Activated T-helper 17 cell treated with anti-CD3 and anti-CD28 coated beads, Interleukin-2, amount 50 U/mL, for 72 hours (primary cell): ENCODE measurements around the gene MRPS16. TPM values are rescaled to one million over a fixed set of nuclear protein-coding genes. Genes with fewer than 3 reads are reported as not detected.

Experiments used
- ATAC-seq: fragments of 150-1000 bp; cut with Tn5 transposase; replicated peaks from 2 replicates; pipeline ENCODE4 v1.10.0; 2021; ENCODE audit warnings: mild to moderate bottlenecking, moderate library complexity
- H3K27ac Mint-ChIP-seq: one replicate; pipeline ENCODE4 v1.8.0; 2022; ENCODE audit warnings: mixed read lengths
- H3K27me3 Mint-ChIP-seq: one replicate; pipeline ENCODE4 v1.8.0; 2022; ENCODE audit warnings: mixed read lengths
- H3K36me3 Mint-ChIP-seq: one replicate; pipeline ENCODE4 v1.8.0; 2022; ENCODE audit warnings: low read depth, mild to moderate bottlenecking, mixed read lengths
- H3K4me1 Mint-ChIP-seq: one replicate; pipeline ENCODE4 v1.8.0; 2022; ENCODE audit warnings: mixed read lengths
- H3K4me3 Mint-ChIP-seq: one replicate; pipeline ENCODE4 v1.8.0; 2022; ENCODE audit warnings: mild to moderate bottlenecking, mixed read lengths
- H3K9me3 Mint-ChIP-seq: one replicate; pipeline ENCODE4 v1.8.0; 2022; ENCODE audit warnings: mixed read lengths
- total RNA-seq, 2 donors: library from RNA; stranded (reverse); gene quantifications; one replicate each; pipeline ENCODE4 v1.2.3, GENCODE V29; 2022

The MRPS16 gene
- total RNA-seq, 2 donors from 2014 or later: 69.5 to 112 TPM

DNA sequence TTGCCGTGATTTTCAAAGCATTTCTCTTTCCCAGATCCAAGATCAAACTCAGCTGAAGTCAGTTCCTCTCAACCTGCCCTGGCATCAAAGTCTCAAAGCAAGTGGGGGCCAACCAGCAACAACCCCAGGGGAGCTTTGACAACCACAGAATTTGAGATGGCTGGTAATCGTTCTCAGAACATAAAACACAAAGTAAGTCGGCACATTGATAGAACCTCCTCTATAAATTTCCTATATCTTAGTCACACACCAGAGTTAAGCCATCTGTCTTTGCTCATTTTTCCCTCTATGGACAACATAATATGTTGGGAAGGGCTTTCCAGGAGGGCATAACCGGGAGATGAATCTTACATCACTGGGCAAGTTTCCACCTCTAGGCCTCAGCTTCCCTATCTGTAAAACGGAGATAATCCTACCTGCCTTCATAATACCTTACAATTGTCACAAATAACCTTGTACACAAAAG lies 4.2 kb downstream of the MRPS16 start:
- ATAC-seq: no peak
- H3K4me1 Mint-ChIP-seq: peaks cover 25% of the 10 kb centered on the region
- peak overlapping the region; percentile 88 for H3K27ac Mint-ChIP-seq
- no peaks in the 10 kb centered on the region for H3K9me3 Mint-ChIP-seq
- H3K4me3 Mint-ChIP-seq: peak overlapping the region; percentile 96
- no peaks in the 10 kb centered on the region for H3K27me3 Mint-ChIP-seq
- peaks cover 95% of the 10 kb centered on the region for H3K36me3 Mint-ChIP-seq

DNA sequence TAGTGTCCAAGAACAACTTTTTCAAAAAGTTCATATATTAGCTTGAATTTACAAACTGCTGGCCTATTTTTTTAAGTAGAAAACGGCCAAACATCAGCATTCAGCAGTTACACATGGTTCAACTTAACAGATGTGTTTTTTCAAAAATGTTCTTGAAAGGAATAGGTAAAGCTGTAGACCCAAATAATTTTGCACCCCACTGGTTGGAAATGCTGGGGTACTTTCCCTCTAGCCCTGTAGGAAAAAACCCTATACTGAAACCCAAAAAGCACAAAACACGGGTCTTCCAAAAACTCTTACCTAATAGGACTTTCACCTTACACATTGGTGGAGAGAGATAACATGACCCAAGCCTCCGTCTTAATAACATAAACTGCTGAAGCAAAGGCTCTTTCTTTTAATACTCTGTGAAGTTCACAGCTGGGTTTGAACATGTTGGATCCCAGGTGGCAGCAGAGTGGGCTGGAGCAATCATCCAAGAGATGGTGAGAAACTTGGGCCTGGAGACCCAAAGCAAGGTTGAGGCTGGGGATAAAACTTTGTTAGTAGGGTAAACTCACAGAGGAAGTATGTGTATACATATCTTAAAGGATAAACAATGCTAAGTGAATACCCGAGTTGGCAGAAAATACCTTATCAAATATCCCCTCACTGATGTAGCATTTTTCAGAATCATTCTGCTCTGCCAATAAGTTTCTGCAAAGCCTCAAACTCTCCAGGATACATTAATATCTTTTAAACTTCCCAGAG lies 4.8 kb downstream of the MRPS16 start:
- H3K27me3 Mint-ChIP-seq: no peaks in the 10 kb centered on the region

DNA sequence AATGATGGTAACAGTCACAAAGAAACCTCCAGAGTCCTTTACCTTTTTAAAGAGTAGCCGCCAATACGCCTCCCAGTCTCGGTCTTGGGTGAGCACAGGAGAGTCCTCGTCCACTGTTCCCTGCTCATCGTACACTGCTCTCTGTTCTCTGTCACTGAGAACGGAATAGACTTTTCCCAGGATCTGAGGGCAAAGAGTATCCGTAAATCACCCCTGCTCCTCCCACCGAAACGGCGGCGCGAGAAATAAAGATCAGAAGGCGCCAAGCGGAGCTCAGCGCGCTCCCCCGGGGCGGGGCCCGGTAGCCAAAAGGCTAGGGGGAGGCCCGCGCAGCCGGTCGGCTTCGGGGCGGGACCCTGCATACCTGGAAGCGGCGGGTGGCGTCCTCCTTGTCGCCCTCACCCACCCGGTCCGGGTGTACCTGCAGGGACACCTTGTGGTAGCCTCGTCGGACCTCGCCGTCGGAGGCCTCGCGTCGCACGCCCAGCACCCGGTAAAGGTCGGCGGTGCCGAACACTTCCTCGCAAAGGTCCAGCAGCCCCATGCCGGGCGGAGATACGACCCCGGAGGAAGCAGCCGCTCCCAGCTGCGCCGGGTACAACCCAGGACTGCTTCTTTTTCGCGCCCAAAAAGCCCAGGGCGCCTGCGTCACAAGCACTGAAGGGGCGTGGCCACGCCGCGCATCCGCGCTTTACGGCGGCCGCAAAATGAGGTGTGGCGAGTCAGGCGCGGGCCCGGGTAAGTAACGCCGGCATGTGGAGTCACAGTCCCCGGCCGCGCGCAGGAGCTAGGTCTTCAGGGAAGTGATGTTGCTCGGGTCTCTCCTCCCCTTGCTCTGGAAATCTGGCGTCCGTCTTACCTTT lies 5.6 kb downstream of the MRPS16 start, which contains the start of gene DNAJC9:
Gene DNAJC9, minus strand, starts transcription at position 610 of the 863 bp plus-strand sequence. Its CDS starts 66 bp downstream, at position 544.
- Mint-ChIP-seq H3K36me3 (peaks cover 100% of the 10 kb centered on the region), H3K27me3 (no peaks in the 10 kb centered on the region), H3K4me1 (peaks cover 26% of the 10 kb centered on the region), H3K27ac (peak within 1 kb of the TSS; percentile 88), H3K9me3 (no peaks in the 10 kb centered on the region), H3K4me3 (peak within 1 kb of the TSS; percentile 96)
- peak; percentile 92 for ATAC-seq

More for the DNA sequence above, 4.8 kb downstream of the MRPS16 start:
- Mint-ChIP-seq H3K9me3 (no peaks in the 10 kb centered on the region), H3K4me3 (peak overlapping the region; percentile 96), H3K36me3 (peaks cover 100% of the 10 kb centered on the region), H3K4me1 (peaks cover 26% of the 10 kb centered on the region), H3K27ac (peak overlapping the region; percentile 88)
- no peak for ATAC-seq

DNA sequence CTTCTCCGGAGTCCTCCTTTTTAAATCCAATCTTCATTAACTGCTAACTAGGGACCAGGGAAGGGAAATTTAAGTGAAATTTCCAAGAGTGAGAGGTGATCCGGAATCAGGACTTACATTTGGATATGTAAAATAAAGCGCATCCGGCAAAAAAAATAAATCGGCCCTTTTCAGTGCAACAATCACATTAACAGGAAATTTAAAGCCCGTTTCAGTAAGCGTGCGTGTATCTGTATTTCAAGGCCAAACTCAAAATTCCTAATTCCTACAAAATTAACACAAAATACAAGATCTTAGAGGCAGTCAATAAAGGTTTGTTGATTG lies 6.2 kb downstream of the MRPS16 start:
- Mint-ChIP-seq H3K9me3 (no peaks in the 10 kb centered on the region), H3K27ac (peak overlapping the region; percentile 88), H3K27me3 (no peaks in the 10 kb centered on the region), H3K4me1 (peaks cover 26% of the 10 kb centered on the region), H3K4me3 (peak overlapping the region; percentile 96), H3K36me3 (peaks cover 100% of the 10 kb centered on the region)
- no peak for ATAC-seq

DNA sequence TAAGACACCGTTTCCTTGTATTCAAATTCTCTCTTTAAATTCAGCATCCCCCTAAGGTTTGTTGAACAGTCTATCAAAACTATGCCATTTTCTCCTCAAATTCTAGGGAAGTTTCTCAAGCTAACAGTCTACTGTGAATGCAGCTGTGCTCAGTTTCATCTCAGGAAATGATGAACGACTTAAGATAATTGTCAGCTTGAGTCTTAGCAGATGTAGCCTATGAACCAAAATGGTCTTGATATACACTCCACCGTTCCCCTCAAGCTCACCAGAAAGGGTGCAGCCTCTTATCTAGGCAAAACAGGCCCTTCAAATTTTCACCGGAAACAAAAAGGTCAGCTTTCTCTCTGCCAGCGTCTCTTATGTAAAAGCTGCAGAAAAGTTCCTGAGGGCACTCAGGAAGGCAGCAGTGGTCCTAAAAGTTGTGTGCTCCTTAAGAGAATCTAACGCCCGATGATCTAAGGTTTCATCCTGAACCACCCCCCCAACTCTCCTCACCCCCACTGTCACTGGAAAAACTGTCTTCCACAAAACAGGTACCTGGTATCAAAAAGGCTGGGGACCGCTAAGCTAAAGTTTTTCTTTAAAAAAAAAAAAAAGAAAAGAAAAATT lies 7.5 kb downstream of the MRPS16 start:
- peak overlapping the region; percentile 88 for H3K27ac Mint-ChIP-seq
- H3K4me1 Mint-ChIP-seq: peaks cover 19% of the 10 kb centered on the region
- H3K9me3 Mint-ChIP-seq: no peaks in the 10 kb centered on the region
- peaks cover 100% of the 10 kb centered on the region for H3K36me3 Mint-ChIP-seq
- H3K4me3 Mint-ChIP-seq: peak overlapping the region; percentile 96
- no peaks in the 10 kb centered on the region for H3K27me3 Mint-ChIP-seq
- ATAC-seq: no peak

DNA sequence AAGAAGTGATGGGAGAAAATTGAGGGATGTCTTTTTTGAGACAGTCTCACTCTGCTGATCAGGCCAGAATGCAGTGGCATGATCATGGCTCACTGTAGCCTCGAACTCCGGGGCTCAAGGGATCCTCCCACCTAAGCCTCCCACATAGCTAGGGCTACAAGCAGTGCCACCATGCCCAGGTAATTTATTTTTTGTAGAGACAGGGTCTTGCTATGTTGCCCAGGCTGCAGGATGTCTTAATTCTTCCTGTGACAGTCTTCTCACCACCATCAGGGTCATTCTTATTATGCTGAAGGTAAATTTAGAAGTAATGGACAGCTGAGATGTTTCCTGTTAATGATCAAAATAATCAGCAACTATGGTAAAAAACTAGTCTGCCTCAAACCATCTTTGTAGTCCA lies 12.5 kb downstream of the MRPS16 start:
- Mint-ChIP-seq H3K36me3 (peaks cover 94% of the 10 kb centered on the region), H3K4me3 (no peak overlapping the region)
- no peak for ATAC-seq

DNA sequence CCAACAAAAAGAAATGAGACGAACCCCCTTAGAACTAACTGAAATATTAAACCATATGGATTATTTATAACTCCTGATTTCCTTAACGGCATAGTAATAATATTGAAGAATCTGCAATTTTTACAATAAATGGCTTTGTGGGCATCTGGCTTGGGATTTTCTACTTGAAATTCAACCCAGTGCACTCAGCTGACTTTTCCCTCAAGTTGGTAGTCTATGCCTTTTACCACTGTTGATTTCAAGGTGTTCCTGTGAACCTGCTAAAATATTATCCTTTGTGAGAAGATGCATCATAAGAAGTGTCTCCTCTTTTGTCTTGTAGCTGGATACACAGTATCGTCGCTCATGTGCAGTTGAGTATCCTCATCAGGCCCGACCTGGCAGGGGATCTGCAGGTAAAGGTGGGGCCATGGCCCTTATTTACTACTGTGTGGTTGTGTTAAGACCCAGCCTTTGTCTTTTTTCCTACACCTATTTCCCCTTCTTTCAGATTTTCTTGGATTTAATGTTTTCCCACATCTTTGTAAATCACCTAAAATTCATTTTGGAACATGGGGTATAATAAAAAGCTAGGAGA lies 13.4 kb downstream of the MRPS16 start:
- H3K27ac Mint-ChIP-seq: no peak overlapping the region
- H3K36me3 Mint-ChIP-seq: peaks cover 94% of the 10 kb centered on the region
- H3K9me3 Mint-ChIP-seq: no peaks in the 10 kb centered on the region
- no peak overlapping the region for H3K4me3 Mint-ChIP-seq
- no peaks in the 10 kb centered on the region for H3K27me3 Mint-ChIP-seq
- peaks cover 4% of the 10 kb centered on the region for H3K4me1 Mint-ChIP-seq
- ATAC-seq: no peak

More for the DNA sequence above, 12.5 kb downstream of the MRPS16 start:
- Mint-ChIP-seq H3K4me1 (peaks cover 9% of the 10 kb centered on the region), H3K27me3 (no peaks in the 10 kb centered on the region), H3K9me3 (no peaks in the 10 kb centered on the region), H3K27ac (no peak overlapping the region)

DNA sequence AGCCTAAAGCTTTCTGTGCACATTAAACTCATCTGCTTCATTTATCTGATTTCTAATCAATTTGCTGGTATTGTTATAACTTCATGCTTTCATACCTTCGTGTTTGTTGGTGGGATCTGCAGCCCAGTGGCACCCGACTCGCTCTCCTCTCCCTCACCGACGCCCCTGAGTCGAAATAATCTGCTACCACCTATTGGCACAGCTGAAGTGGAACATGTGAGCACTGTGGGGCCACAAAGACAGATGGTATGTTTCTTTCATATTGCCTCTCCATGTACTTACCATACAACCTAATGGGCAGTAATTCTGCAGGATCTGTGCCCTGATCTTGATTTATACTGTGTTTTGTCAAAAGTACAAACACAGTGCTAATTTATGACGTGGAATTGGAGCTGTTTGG lies 17.7 kb downstream of the MRPS16 start:
- Mint-ChIP-seq H3K4me3 (no peak overlapping the region), H3K9me3 (no peaks in the 10 kb centered on the region), H3K4me1 (no peaks in the 10 kb centered on the region), H3K27ac (no peak overlapping the region), H3K36me3 (peaks cover 92% of the 10 kb centered on the region), H3K27me3 (no peaks in the 10 kb centered on the region)
- ATAC-seq: no peak

DNA sequence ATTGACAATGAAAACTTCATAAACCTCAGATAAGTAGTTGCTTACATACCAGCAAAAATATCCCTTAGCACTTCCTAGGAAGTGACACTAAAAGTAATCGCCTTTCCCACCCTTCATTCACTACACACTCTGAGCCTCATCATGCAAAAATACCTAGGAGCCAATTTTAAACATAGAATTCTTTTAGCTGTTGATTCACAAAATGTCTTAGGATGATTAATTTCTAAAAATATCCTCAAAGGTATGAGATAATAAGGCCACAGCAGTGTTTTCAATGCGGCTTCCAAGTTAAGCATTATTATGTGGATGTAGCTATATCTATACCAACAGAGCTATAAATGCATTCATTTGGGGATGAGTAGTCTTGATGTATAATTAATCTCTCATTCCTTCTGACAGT lies 18.6 kb downstream of the MRPS16 start:
- no peak overlapping the region for H3K4me3 Mint-ChIP-seq
- peaks cover 89% of the 10 kb centered on the region for H3K36me3 Mint-ChIP-seq
- no peak overlapping the region for H3K27ac Mint-ChIP-seq
- no peaks in the 10 kb centered on the region for H3K27me3 Mint-ChIP-seq
- ATAC-seq: no peak
- H3K4me1 Mint-ChIP-seq: no peaks in the 10 kb centered on the region
- H3K9me3 Mint-ChIP-seq: no peaks in the 10 kb centered on the region

DNA sequence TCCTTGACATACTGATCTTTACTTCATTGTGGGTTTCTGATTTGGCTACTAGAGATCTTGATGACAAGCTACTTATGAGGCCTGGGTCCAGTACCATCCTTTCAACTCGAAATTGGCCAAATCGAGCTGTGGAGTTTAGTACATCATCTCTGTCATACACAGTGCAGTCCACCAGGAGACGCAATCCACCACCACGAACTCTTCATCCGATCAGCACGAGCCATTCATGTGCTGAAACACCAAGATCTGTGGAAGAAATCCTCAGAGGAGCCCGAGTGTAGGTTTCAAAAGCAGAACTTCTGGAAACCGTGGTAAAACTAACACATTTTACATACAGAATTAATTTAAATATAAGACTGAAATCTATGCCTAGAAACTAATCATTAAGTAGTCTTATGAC lies 19.6 kb downstream of the MRPS16 start:
- ATAC-seq: no peak
- no peak overlapping the region for H3K4me3 Mint-ChIP-seq
- H3K4me1 Mint-ChIP-seq: no peaks in the 10 kb centered on the region
- H3K27ac Mint-ChIP-seq: no peak overlapping the region
- no peaks in the 10 kb centered on the region for H3K9me3 Mint-ChIP-seq
- peaks cover 86% of the 10 kb centered on the region for H3K36me3 Mint-ChIP-seq
- H3K27me3 Mint-ChIP-seq: no peaks in the 10 kb centered on the region

DNA sequence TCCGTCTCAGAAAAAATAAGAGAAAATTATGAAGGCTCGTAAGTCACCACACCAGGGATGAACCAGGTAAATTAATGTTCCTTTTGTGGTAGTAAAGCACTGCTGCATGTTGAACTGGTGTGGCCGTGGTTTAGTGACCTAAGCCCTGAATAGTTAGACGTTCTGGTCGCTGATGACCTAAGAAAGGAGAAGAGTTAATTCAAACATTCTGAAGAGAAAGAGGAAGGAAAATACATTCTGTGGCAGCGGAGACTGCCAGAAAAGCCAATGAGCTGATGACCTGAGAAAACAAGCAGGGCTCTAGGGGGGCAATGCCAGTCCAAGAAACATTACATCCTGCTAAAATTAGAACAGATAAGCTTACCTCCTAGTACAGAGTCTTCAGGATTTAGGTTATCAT lies 22.9 kb downstream of the MRPS16 start:
- no peaks in the 10 kb centered on the region for H3K9me3 Mint-ChIP-seq
- peaks cover 57% of the 10 kb centered on the region for H3K36me3 Mint-ChIP-seq
- no peaks in the 10 kb centered on the region for H3K27me3 Mint-ChIP-seq
- H3K27ac Mint-ChIP-seq: no peak overlapping the region
- no peak for ATAC-seq
- H3K4me1 Mint-ChIP-seq: no peaks in the 10 kb centered on the region
- no peak overlapping the region for H3K4me3 Mint-ChIP-seq

DNA sequence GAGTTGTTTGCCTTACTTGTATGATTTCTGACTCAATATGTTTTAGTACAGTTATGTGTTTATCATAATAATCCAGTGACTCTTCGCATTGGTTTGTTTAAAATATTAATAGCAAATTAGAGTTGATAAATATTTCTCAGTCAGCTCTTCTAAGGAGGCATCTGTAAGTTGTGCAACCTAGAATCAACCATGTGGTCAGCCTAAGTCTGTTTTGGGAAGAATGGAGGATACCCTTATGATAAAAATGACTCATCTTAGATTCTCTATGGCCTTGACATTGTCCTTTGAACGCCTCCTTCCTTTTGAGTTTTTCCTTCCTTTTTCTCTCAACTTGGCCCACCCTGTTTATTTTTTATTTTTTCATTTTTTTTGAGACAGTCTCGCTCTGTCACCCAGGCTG lies 24.2 kb downstream of the MRPS16 start:
- H3K4me3 Mint-ChIP-seq: no peak overlapping the region
- no peak overlapping the region for H3K27ac Mint-ChIP-seq
- ATAC-seq: no peak

DNA sequence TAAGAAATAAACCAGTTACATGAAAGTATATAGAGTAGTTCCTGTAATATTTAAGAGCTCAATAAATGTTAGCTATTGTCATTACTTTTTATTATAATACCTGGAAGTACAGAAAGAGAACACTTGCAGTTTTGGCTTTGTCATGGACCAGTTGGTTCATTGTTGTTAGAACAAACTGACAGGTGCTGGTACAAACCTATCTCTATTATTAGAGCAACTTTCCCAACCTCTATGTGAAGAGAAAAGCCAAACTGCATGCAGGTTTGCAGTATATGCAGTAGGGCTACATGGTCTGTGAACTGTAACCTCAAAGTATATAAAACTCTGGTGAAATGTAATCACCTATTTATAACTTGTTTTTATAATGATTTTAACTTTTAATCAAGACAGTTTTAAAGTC lies 25.8 kb downstream of the MRPS16 start:
- no peak for ATAC-seq
- H3K36me3 Mint-ChIP-seq: peaks cover 28% of the 10 kb centered on the region
- no peak overlapping the region for H3K27ac Mint-ChIP-seq
- no peak overlapping the region for H3K4me3 Mint-ChIP-seq
- H3K27me3 Mint-ChIP-seq: no peaks in the 10 kb centered on the region
- H3K9me3 Mint-ChIP-seq: no peaks in the 10 kb centered on the region
- peaks cover 3% of the 10 kb centered on the region for H3K4me1 Mint-ChIP-seq

More for the DNA sequence above, 24.2 kb downstream of the MRPS16 start:
- peaks cover 44% of the 10 kb centered on the region for H3K36me3 Mint-ChIP-seq
- no peaks in the 10 kb centered on the region for H3K9me3 Mint-ChIP-seq
- H3K27me3 Mint-ChIP-seq: no peaks in the 10 kb centered on the region
- no peaks in the 10 kb centered on the region for H3K4me1 Mint-ChIP-seq

DNA sequence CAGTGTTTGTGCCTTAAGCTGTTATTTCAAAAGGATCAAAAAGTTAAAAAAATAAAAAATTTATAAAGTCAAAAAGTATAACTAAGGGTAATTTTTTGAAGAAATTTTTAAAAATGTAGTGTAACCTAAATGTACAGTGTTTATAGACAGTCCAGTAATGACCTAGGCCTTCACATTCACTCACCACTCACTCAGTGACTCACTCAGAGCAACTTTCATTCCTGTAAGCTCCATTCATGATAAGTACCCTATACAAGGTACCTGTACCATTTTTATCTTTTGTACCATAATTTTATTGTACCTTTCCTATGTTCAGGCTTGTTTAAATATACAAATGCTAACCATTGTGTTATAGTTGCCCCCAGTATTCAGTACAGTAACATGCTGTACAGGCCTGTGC lies 26.9 kb downstream of the MRPS16 start:
- Mint-ChIP-seq H3K27me3 (no peaks in the 10 kb centered on the region), H3K4me1 (peaks cover 3% of the 10 kb centered on the region), H3K36me3 (peaks cover 17% of the 10 kb centered on the region), H3K9me3 (no peaks in the 10 kb centered on the region), H3K27ac (no peak overlapping the region), H3K4me3 (no peak overlapping the region)
- peak; percentile 83 for ATAC-seq
